Measurements from ENCODE around the gene CCL3.

GRCh38 chr17:36059406-36059805, 30.5 kb downstream of the CCL3 start:
- TF ChIP-seq CTCF (IDR thresholded peaks at IDR 0.05; ENCODE audit: insufficient read depth, low read length, poor library complexity, severe bottlenecking) = no peak
- no peak for TF ChIP-seq EZH2phosphoT487 (conservative IDR thresholded peaks at IDR 0.05; ENCODE audit: low read length)
